GM23248 (cell line): ENCODE results near the gene LGR6. TPM values are rescaled to one million over a fixed set of nuclear protein-coding genes. Genes with fewer than 3 reads are reported as not detected.
"Not testable (repeated sequence)": the region's sequence is repeated elsewhere in the genome, so short reads cannot be mapped to it uniquely, and the experiment has no call there.

Source experiments
- DNase-seq: peaks from one replicate; pipeline ENCODE4 v3.0.0-alpha.2; 2015
- H2AFZ ChIP-seq: fragments of 200-600 bp; sonication (generic); 2 replicates; pipeline ENCODE4 v1.6.1; 2016; ENCODE audit warnings: antibody characterized with exemption
- H3F3A ChIP-seq: fragments of 200-600 bp; sonication (generic); 2 replicates; pipeline ENCODE4 v1.6.1; 2016; ENCODE audit warnings: mild to moderate bottlenecking, antibody characterized with exemption, mixed run types; ENCODE audit not compliant: insufficient read depth
- H3K27ac ChIP-seq: fragments of 200-600 bp; sonication (generic); 2 replicates; pipeline ENCODE4 v1.5.1; 2016; ENCODE audit warnings: mild to moderate bottlenecking
- H3K27me3 ChIP-seq: fragments of 200-600 bp; sonication (generic); replicated peaks from 2 replicates; pipeline ENCODE4 v1.6.1; 2016; ENCODE audit warnings: mild to moderate bottlenecking; ENCODE audit not compliant: insufficient read depth
- H3K36me3 ChIP-seq: fragments of 200-600 bp; sonication (generic); 2 replicates; pipeline ENCODE4 v1.6.1; 2016; ENCODE audit warnings: low read depth, mild to moderate bottlenecking
- H3K4me1 ChIP-seq: fragments of 200-600 bp; sonication (generic); 2 replicates; pipeline ENCODE4 v1.6.1; 2016; ENCODE audit warnings: mild to moderate bottlenecking; ENCODE audit not compliant: insufficient read depth
- H3K4me2 ChIP-seq: fragments of 200-600 bp; sonication (generic); one replicate; pipeline ENCODE4 v1.6.1; 2016; ENCODE audit warnings: mild to moderate bottlenecking; ENCODE audit not compliant: unreplicated experiment
- H3K4me3 ChIP-seq: fragments of 200-600 bp; sonication (generic); 2 replicates; pipeline ENCODE4 v1.5.1; 2016; ENCODE audit warnings: mild to moderate bottlenecking
- H3K79me2 ChIP-seq: fragments of 200-600 bp; sonication (generic); 2 replicates; pipeline ENCODE4 v1.6.1; 2016; ENCODE audit warnings: mild to moderate bottlenecking; ENCODE audit not compliant: insufficient read depth
- H3K9ac ChIP-seq: fragments of 200-600 bp; sonication (generic); 2 replicates; pipeline ENCODE4 v1.6.1; 2016; ENCODE audit warnings: mild to moderate bottlenecking
- H3K9me2 ChIP-seq: fragments of 200-600 bp; sonication (generic); 2 replicates; pipeline ENCODE4 v1.6.1; 2016; ENCODE audit warnings: mixed run types, mild to moderate bottlenecking, moderate library complexity; ENCODE audit not compliant: insufficient read depth
- H3K9me3 ChIP-seq: fragments of 200-600 bp; sonication (generic); one replicate; pipeline ENCODE4 v1.6.1; 2017; ENCODE audit warnings: low read depth
- H4K20me1 ChIP-seq: fragments of 200-600 bp; sonication (generic); 2 replicates; pipeline ENCODE4 v1.6.0; 2016; ENCODE audit not compliant: insufficient read depth
- EZH2 ChIP-seq: fragments of 200-600 bp; sonication (generic); IDR thresholded peaks from 2 replicates; pipeline ENCODE4 v1.6.1; 2018; ENCODE audit warnings: antibody characterized with exemption, mild to moderate bottlenecking; ENCODE audit not compliant: insufficient read depth, poor library complexity, severe bottlenecking
- EZH2phosphoT487 ChIP-seq: fragments of 200-600 bp; sonication (generic); IDR thresholded peaks from 2 replicates; pipeline ENCODE4 v1.6.1; 2018; ENCODE audit warnings: antibody characterized with exemption, moderate library complexity, mild to moderate bottlenecking, low read depth; ENCODE audit not compliant: insufficient read depth
- WGBS, 2 experiments: methylation state at CpG; one replicate each; pipeline ENCODE4 v1.1.6; 2015 to 2017; ENCODE audit warnings: low lambda C conversion rate in 2 of 2, low coverage in 1 of 2; ENCODE audit errors: missing lambda C conversion rate in 2 of 2; 5-methylcytosine and 5-hydroxymethylcytosine counted together
- in situ Hi-C: fragments of 300-500 bp; cut with MboI; formaldehyde crosslinking; loops from 2 replicates; pipeline ENCODE4 v1.15.0; 2020
- polyA plus RNA-seq: library from polyadenylated mRNA; unstranded; fragments of >200 nt; fragmentation: Nextera tagmentation; extraction: Ambion mirVana; gene quantifications from 2 replicates; pipeline ENCODE4 v1.2.1, GENCODE V29; 2016
- total RNA-seq: library from RNA; depleted of rRNA; stranded (reverse); fragments of >200 nt; shearing (Covaris generic); gene quantifications from 2 replicates; pipeline ENCODE4 v1.2.3, GENCODE V29; 2014; rRNA removed

The LGR6 gene, protein sequence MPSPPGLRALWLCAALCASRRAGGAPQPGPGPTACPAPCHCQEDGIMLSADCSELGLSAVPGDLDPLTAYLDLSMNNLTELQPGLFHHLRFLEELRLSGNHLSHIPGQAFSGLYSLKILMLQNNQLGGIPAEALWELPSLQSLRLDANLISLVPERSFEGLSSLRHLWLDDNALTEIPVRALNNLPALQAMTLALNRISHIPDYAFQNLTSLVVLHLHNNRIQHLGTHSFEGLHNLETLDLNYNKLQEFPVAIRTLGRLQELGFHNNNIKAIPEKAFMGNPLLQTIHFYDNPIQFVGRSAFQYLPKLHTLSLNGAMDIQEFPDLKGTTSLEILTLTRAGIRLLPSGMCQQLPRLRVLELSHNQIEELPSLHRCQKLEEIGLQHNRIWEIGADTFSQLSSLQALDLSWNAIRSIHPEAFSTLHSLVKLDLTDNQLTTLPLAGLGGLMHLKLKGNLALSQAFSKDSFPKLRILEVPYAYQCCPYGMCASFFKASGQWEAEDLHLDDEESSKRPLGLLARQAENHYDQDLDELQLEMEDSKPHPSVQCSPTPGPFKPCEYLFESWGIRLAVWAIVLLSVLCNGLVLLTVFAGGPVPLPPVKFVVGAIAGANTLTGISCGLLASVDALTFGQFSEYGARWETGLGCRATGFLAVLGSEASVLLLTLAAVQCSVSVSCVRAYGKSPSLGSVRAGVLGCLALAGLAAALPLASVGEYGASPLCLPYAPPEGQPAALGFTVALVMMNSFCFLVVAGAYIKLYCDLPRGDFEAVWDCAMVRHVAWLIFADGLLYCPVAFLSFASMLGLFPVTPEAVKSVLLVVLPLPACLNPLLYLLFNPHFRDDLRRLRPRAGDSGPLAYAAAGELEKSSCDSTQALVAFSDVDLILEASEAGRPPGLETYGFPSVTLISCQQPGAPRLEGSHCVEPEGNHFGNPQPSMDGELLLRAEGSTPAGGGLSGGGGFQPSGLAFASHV
- total RNA-seq, result not detected in 2 replicates
- polyA plus RNA-seq, result not detected in 2 replicates

DNA sequence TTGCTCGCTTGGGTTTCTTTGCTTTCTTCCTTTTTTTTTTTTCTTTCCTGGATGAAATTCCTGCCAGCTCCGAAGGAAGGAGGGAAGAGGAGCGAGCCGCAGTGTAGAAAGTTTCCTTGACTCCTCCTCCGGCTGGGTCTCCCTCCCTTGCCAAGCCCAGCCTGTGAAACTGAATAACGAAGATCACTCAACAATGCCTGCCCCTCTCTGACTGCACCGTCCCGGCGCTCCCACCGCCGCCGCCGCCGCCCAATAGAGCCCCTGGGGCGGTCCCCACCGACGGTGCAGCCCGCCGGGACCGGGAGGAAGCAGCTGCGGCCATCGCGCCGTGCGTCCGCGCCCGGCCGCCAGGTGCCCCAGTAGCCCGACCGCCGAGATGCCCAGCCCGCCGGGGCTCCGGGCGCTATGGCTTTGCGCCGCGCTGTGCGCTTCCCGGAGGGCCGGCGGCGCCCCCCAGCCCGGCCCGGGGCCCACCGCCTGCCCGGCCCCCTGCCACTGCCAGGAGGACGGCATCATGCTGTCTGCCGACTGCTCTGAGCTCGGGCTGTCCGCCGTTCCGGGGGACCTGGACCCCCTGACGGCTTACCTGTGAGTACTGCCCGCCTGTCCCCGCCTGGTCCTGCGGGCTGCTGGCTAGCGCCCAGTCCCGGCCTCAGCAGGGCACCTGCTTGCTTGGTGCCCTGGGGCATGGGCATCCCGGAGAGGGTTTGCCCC lies at the start of gene LGR6:
TSS of gene LGR6 (plus strand) at position 186 of the 714 bp plus-strand sequence. CDS start at position 377, 191 bp downstream.
- Histone ChIP-seq H2AFZ (no peak within 1 kb of the TSS), H3K27me3 (peaks cover 50% of the 10 kb centered on the region), H3K9me2 (no peaks in the 10 kb centered on the region), H3K4me1 (no peaks in the 10 kb centered on the region), H3K9me3 (no peaks in the 10 kb centered on the region), H3K9ac (no peak within 1 kb of the TSS), H3K4me3 (no peak within 1 kb of the TSS), H3F3A (no peaks in the 10 kb centered on the region), H4K20me1 (no peaks in the 10 kb centered on the region), H3K36me3 (no peaks in the 10 kb centered on the region), H3K27ac (no peak within 1 kb of the TSS), H3K79me2 (no peaks in the 10 kb centered on the region), H3K4me2 (peak within 1 kb of the TSS; percentile 20)
- DNase-seq, result peak; percentile 34
- 3 to 5% methylated on average over 21 to 35 of the region's 61 CpGs for WGBS, 2 experiments
- in situ Hi-C loops, result no loop called here
- TF ChIP-seq EZH2 (no peak), EZH2phosphoT487 (peak; percentile 33; the same call in 1 of the 2 replicates)

DNA sequence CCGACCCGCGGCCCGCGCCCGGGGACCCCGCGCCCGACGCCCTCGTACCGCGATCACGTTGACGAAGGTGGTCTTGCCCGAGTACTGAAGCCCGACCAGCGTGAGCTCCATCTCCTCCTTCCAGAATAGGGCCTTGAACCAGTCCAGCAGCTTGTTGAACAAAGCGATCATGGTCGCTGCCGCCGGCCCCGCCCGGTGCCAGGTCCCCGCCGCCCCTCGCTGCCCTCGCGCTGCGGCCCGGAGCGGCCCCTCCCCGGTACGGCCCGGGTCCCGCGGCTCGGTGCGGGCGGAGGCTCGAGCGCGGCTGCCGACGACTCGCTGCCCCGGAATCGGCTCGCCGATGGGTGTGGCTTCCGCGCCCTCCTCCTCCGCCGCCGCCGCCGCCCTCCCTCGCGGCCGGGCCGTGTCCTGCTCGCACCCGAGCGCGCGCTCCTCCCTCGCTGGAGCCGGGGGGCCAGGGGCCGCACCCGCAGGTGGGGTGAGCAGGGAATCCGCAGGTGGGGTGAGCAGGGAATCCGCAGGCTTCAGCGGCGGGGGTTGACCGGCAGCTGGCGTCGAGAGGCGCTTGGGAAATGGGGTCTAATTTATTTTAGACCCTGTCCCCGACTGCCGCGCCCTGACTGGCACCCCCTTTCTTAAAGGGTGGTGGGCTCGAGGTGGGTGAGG lies 49.1 kb upstream of the LGR6 start, which contains the start of gene ARL8A:
TSS of gene ARL8A (minus strand) at position 336 of the 666 bp plus-strand sequence. CDS start at position 171, 165 bp downstream.
- H3K27ac ChIP-seq, result no peak within 1 kb of the TSS
- TF ChIP-seq EZH2 (no peak), EZH2phosphoT487 (no peak)
- 1% methylated on average over 45 to 58 of the region's 82 CpGs for WGBS, 2 experiments
- no peaks in the 10 kb centered on the region for H3K9me2 ChIP-seq
- in situ Hi-C loops, result no loop called here
- peak within 1 kb of the TSS; percentile 93 for H2AFZ ChIP-seq
- H3K79me2 ChIP-seq, result peaks cover 55% of the 10 kb centered on the region
- peak within 1 kb of the TSS; percentile 86 for H3K4me3 ChIP-seq
- H3K9me3 ChIP-seq, result no peaks in the 10 kb centered on the region
- peaks cover 9% of the 10 kb centered on the region; the same call in 1 of the 2 replicates for H3K4me1 ChIP-seq
- no peaks in the 10 kb centered on the region for H3F3A ChIP-seq
- H3K27me3 ChIP-seq, result no peaks in the 10 kb centered on the region
- H3K9ac ChIP-seq, result peak within 1 kb of the TSS; percentile 89
- DNase-seq, result peak; percentile 80
- H3K36me3 ChIP-seq, result no peaks in the 10 kb centered on the region
- H4K20me1 ChIP-seq, result peaks cover 10% of the 10 kb centered on the region
- H3K4me2 ChIP-seq, result peak within 1 kb of the TSS; percentile 86

DNA sequence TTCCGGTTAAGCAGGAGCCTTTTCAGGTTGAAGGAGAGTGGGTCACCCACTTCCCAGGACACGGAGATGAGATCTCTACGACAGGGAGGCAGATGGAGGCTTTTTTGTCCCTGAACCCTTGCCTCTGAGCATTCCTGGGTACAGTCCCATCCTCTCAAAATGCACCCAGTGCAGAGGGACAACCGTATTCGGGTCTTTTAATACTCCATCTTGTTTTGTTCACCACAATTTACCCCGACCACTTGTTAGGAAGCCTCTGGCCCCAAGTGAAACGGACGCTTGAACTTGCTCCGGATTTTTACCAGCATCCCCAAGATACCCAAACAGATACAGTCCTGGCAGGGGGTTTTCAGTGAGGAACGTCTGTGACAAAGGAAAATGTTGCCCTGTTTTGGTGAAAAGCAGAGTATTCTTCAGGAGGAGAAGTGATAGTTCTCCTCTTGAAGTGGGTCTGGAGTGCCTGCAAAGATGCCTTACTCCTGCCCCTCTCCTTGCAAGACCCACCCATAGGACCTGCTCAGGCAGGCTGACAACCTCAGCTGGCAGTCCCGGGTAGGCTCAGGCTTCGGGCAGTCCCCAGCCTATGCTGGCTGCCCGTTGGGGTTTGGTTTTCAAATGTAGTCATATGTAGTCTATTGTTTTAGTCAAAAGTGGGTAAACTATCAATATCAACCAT lies 48.4 kb upstream of the LGR6 start:
- in situ Hi-C loops, result no loop called here
- peak; percentile 29 for DNase-seq

DNA sequence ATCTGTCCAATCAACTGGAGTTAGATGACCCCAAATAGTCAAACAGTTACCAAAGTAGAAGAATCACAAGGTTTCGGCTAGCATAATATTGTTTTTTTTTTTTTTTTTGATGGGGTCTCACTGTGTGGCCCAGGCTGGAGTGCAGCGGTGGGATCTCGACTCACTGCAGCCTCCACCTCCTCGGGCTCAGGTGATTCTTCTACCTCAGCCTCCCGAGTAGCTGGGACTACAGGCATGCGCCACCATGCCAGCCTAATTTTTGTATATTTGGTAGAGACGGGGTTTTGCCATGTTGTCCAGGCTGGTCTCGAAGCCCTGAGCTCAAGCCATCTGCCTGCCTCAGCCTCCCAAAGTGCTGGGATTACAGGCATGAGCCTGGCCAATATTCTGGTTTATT lies 47.9 kb upstream of the LGR6 start:
- H3K27me3 ChIP-seq, H3K9me3 ChIP-seq, H4K20me1 ChIP-seq, H3K4me1 ChIP-seq, H2AFZ ChIP-seq, DNase-seq, H3K4me3 ChIP-seq, H3K9me2 ChIP-seq, H3K4me2 ChIP-seq, H3K27ac ChIP-seq, in situ Hi-C loops, H3K9ac ChIP-seq, H3K36me3 ChIP-seq, H3F3A ChIP-seq: not testable (repeated sequence)
- WGBS, 2 experiments, result 94 to 96% methylated on average over 7 to 8 of the region's 8 CpGs
- H3K79me2 ChIP-seq, result peaks cover 43% of the 10 kb centered on the region

More for the DNA sequence above, 48.4 kb upstream of the LGR6 start:
- H3K4me2 ChIP-seq, result peak overlapping the region; percentile 76
- H3K79me2 ChIP-seq, result peaks cover 48% of the 10 kb centered on the region
- no peaks in the 10 kb centered on the region for H3K9me2 ChIP-seq
- H3K9ac ChIP-seq, result peak overlapping the region; percentile 89
- peaks cover 10% of the 10 kb centered on the region for H4K20me1 ChIP-seq
- H3K9me3 ChIP-seq, result no peaks in the 10 kb centered on the region
- no peak for TF ChIP-seq EZH2phosphoT487
- TF ChIP-seq EZH2, result no peak
- WGBS, 2 experiments, result 4% methylated on average over 13 of the region's 13 CpGs
- no peaks in the 10 kb centered on the region for H3K27me3 ChIP-seq
- no peaks in the 10 kb centered on the region for H3K36me3 ChIP-seq
- H3F3A ChIP-seq, result no peaks in the 10 kb centered on the region
- no peak overlapping the region for H3K27ac ChIP-seq
- H3K4me3 ChIP-seq, result peak overlapping the region; percentile 86
- peaks cover 9% of the 10 kb centered on the region; the same call in 1 of the 2 replicates for H3K4me1 ChIP-seq
- H2AFZ ChIP-seq, result peak overlapping the region; percentile 93
